ENCODE data around the gene ZNF584. TPM values are rescaled to one million over a fixed set of nuclear protein-coding genes. Genes with fewer than 3 reads are reported as not detected.

Gene ZNF584
- total and polyA plus RNA-seq, 12 donors = 7.1 to 37.5 (median 14.4) TPM

Small RNAs within 50 kb of the gene (microRNA-seq; reads per million reads assigned to microRNA genes)
- 0 to 0.57 (median 0.45) reads per million in 3 donors for gene MIR4754

Small RNAs within 50 kb of the gene (small RNA-seq; reads per million reads assigned to genes)
- 0 to 0.24 reads per million in 2 donors for gene MIR4754
- gene RNA5SP473 = 0.08 to 0.59 reads per million in 2 donors

Other genes starting within 250 kb of the ZNF584 start
- 10 to 100 TPM; 19.2 to 34.5 (median 23.0) TPM for gene ZNF274, start 225.6 kb upstream of the ZNF584 start, total RNA-seq
- gene ZNF274, start 225.6 kb upstream of the ZNF584 start, polyA plus RNA-seq = 10 to 100 TPM; 12.4 to 22.2 (median 14.4) TPM
- 100 to 1,000 TPM in 1 of 9 donors, 10 to 100 TPM in 8; 24.6 to 170 (median 31.4) TPM for gene ZNF544, start 179.7 kb upstream of the ZNF584 start, total RNA-seq
- gene ZNF544, start 179.7 kb upstream of the ZNF584 start, polyA plus RNA-seq = 10 to 100 TPM; 10.8 to 26.5 (median 24.9) TPM
- 1 to 10 TPM; 5.8 to 8.6 (median 6.7) TPM for gene ZNF8, start 129.7 kb upstream of the ZNF584 start, total RNA-seq
- 1 to 10 TPM; 1.6 to 2.6 (median 2.4) TPM for gene ZNF8, start 129.7 kb upstream of the ZNF584 start, polyA plus RNA-seq
- gene ERVK3-1, start 103.3 kb upstream of the ZNF584 start, total RNA-seq = 10 to 100 TPM; 18.4 to 56.8 (median 31.4) TPM
- gene ERVK3-1, start 103.3 kb upstream of the ZNF584 start, polyA plus RNA-seq = 10 to 100 TPM; 36.3 to 70.5 (median 48.4) TPM
- gene ZSCAN22, start 81.7 kb upstream of the ZNF584 start, total RNA-seq = 1 to 10 TPM; 1.8 to 4.8 (median 3.3) TPM
- gene ZSCAN22, start 81.7 kb upstream of the ZNF584 start, polyA plus RNA-seq = 1 to 10 TPM in 2 of 3 donors, under 1 TPM in 1; 0.98 to 3.1 (median 1.2) TPM
- 10 to 100 TPM in 3 of 9 donors, 1 to 10 TPM in 5, under 1 TPM in 1; 0.39 to 20.9 (median 6.5) TPM for gene A1BG, start 55.2 kb upstream of the ZNF584 start, total RNA-seq
- gene A1BG, start 55.2 kb upstream of the ZNF584 start, polyA plus RNA-seq = 10 to 100 TPM in 2 of 3 donors, not detected in 1; 31.3 to 41.3 TPM
- 1 to 10 TPM in 8 of 9 donors, under 1 TPM in 1; 0.35 to 8.1 (median 1.5) TPM for gene ZNF497, start 45.9 kb upstream of the ZNF584 start, total RNA-seq
- 1 to 10 TPM in 2 of 3 donors, under 1 TPM in 1; 0.20 to 2.2 (median 2.0) TPM for gene ZNF497, start 45.9 kb upstream of the ZNF584 start, polyA plus RNA-seq
- gene ZNF837, start 27.6 kb upstream of the ZNF584 start, total RNA-seq = 10 to 100 TPM in 1 of 9 donors, 1 to 10 TPM in 8; 2.4 to 10.5 (median 4.3) TPM
- 1 to 10 TPM in 2 of 3 donors, under 1 TPM in 1; 0.09 to 8.1 (median 6.1) TPM for gene ZNF837, start 27.6 kb upstream of the ZNF584 start, polyA plus RNA-seq
- gene RPS5, start 21.4 kb upstream of the ZNF584 start, total RNA-seq = 1,000 to 10,000 TPM in 7 of 9 donors, 100 to 1,000 TPM in 2; 839 to 1,999 (median 1,219) TPM
- gene RPS5, start 21.4 kb upstream of the ZNF584 start, polyA plus RNA-seq = 1,000 to 10,000 TPM in 1 of 3 donors, 100 to 1,000 TPM in 2; 555 to 1,093 (median 722) TPM
- not detected for gene RNF225, start 13.0 kb upstream of the ZNF584 start, total RNA-seq
- not detected for gene RNF225, start 13.0 kb upstream of the ZNF584 start, polyA plus RNA-seq
- 10 to 100 TPM in 1 of 9 donors, 1 to 10 TPM in 8; 2.4 to 12.0 (median 4.9) TPM for gene ZNF132, start 31.5 kb downstream of the ZNF584 start, total RNA-seq
- 1 to 10 TPM; 1.3 to 3.2 (median 1.4) TPM for gene ZNF132, start 31.5 kb downstream of the ZNF584 start, polyA plus RNA-seq
- 1 to 10 TPM; 3.1 to 8.7 (median 6.7) TPM for gene ZNF324B, start 43.0 kb downstream of the ZNF584 start, total RNA-seq
- 1 to 10 TPM; 1.4 to 3.6 (median 1.5) TPM for gene ZNF324B, start 43.0 kb downstream of the ZNF584 start, polyA plus RNA-seq
- 10 to 100 TPM in 6 of 9 donors, 1 to 10 TPM in 3; 7.5 to 58.3 (median 15.4) TPM for gene ZNF324, start 58.4 kb downstream of the ZNF584 start, total RNA-seq
- gene ZNF324, start 58.4 kb downstream of the ZNF584 start, polyA plus RNA-seq = 1 to 10 TPM; 2.1 to 7.2 (median 3.5) TPM
- 10 to 100 TPM in 8 of 9 donors, 1 to 10 TPM in 1; 8.4 to 21.6 (median 14.5) TPM for gene ZNF446, start 67.7 kb downstream of the ZNF584 start, total RNA-seq
- 10 to 100 TPM in 2 of 3 donors, 1 to 10 TPM in 1; 2.7 to 30.8 (median 25.6) TPM for gene ZNF446, start 67.7 kb downstream of the ZNF584 start, polyA plus RNA-seq
- 10 to 100 TPM in 3 of 9 donors, 1 to 10 TPM in 6; 3.8 to 17.1 (median 9.1) TPM for gene SLC27A5, start 103.3 kb downstream of the ZNF584 start, total RNA-seq
- gene SLC27A5, start 103.3 kb downstream of the ZNF584 start, polyA plus RNA-seq = 10 to 100 TPM in 2 of 3 donors, 1 to 10 TPM in 1; 5.9 to 18.3 (median 17.5) TPM
- gene ZBTB45, start 111.2 kb downstream of the ZNF584 start, total RNA-seq = 10 to 100 TPM in 8 of 9 donors, 1 to 10 TPM in 1; 2.6 to 20.4 (median 14.7) TPM
- gene ZBTB45, start 111.2 kb downstream of the ZNF584 start, polyA plus RNA-seq = 10 to 100 TPM in 1 of 3 donors, 1 to 10 TPM in 2; 1.7 to 12.6 (median 7.9) TPM
- 100 to 1,000 TPM; 161 to 279 (median 220) TPM for gene TRIM28, start 135.4 kb downstream of the ZNF584 start, total RNA-seq
- 100 to 1,000 TPM; 245 to 302 (median 254) TPM for gene TRIM28, start 135.4 kb downstream of the ZNF584 start, polyA plus RNA-seq
- gene CHMP2A, start 146.5 kb downstream of the ZNF584 start, total RNA-seq = 100 to 1,000 TPM; 146 to 246 (median 199) TPM
- gene CHMP2A, start 146.5 kb downstream of the ZNF584 start, polyA plus RNA-seq = 100 to 1,000 TPM; 273 to 560 (median 394) TPM
- 100 to 1,000 TPM in 1 of 9 donors, 10 to 100 TPM in 8; 19.9 to 164 (median 77.2) TPM for gene UBE2M, start 150.0 kb downstream of the ZNF584 start, total RNA-seq
- 100 to 1,000 TPM in 1 of 3 donors, 10 to 100 TPM in 2; 51.1 to 193 (median 55.6) TPM for gene UBE2M, start 150.0 kb downstream of the ZNF584 start, polyA plus RNA-seq
- 10 to 100 TPM; 13.8 to 77.0 (median 33.2) TPM for gene MZF1, start 164.7 kb downstream of the ZNF584 start, total RNA-seq
- 100 to 1,000 TPM in 2 of 3 donors, 1 to 10 TPM in 1; 8.7 to 152 (median 130) TPM for gene MZF1, start 164.7 kb downstream of the ZNF584 start, polyA plus RNA-seq